Caco-2 (cell line): ENCODE data around the gene MPV17L2. TPM values are rescaled to one million over a fixed set of nuclear protein-coding genes. Genes with fewer than 3 reads are reported as not detected.

Experiments
- BruUV-seq: library from RNA; stranded (reverse); fragments of 400-500 nt; replicated peaks from 2 replicates; lab custom pipeline; 2021; lab: Mats Ljungman, UMichigan
- CTCF ChIA-PET: fragments of 300-600 bp; sonication (Branson Sonifier 250); formaldehyde crosslinking; loops from one replicate; lab custom pipeline; 2022; ENCODE audit warnings: antibody characterized with exemption; lab: Charles Lee
- POLR2A ChIA-PET: fragments of 300-600 bp; sonication (Branson Sonifier 250); formaldehyde crosslinking; loops from one replicate; lab custom pipeline; 2022; ENCODE audit warnings: antibody characterized with exemption; lab: Charles Lee
- DNase-seq, 2 experiments: peaks; one replicate each; pipeline versions ENCODE4 v3.0.0 to v3.0.0-alpha.2; 2020 to 2022
- H3K27me3 ChIP-seq: replicated peaks from 2 replicates; pipeline ENCODE4 v1.6.0; 2011; ENCODE audit warnings: low read length; ENCODE audit not compliant: control insufficient read depth, insufficient read depth
- H3K36me3 ChIP-seq: 2 replicates; pipeline ENCODE4 v1.5.1; 2011; ENCODE audit warnings: low read length; ENCODE audit not compliant: control insufficient read depth, insufficient read depth
- H3K4me1 ChIP-seq: fragments of 250-450 bp; sonication (Bioruptor Pico); 2 replicates; pipeline ENCODE4 v1.5.1; 2020; ENCODE audit warnings: mild to moderate bottlenecking
- H3K4me3 ChIP-seq: 2 replicates; pipeline ENCODE4 v1.5.1; 2011; ENCODE audit warnings: low read depth, mild to moderate bottlenecking, control low read depth, low read length
- H3K9me3 ChIP-seq: fragments of 250-450 bp; sonication (Bioruptor Pico); 2 replicates; pipeline ENCODE4 v1.5.1; 2020; ENCODE audit warnings: mild to moderate bottlenecking, moderate library complexity
- H3K27ac Mint-ChIP-seq: one replicate; pipeline ENCODE4 v1.8.0; 2022; ENCODE audit warnings: mixed read lengths; ENCODE audit not compliant: unreplicated experiment
- H3K27me3 Mint-ChIP-seq: one replicate; pipeline ENCODE4 v1.8.0; 2022; ENCODE audit warnings: mixed read lengths; ENCODE audit not compliant: insufficient read depth, unreplicated experiment
- H3K36me3 Mint-ChIP-seq: one replicate; pipeline ENCODE4 v1.8.0; 2022; ENCODE audit warnings: mild to moderate bottlenecking, mixed read lengths; ENCODE audit not compliant: insufficient read depth, unreplicated experiment
- H3K4me1 Mint-ChIP-seq: one replicate; pipeline ENCODE4 v1.8.0; 2022; ENCODE audit warnings: low read depth, mixed read lengths; ENCODE audit not compliant: unreplicated experiment
- H3K4me3 Mint-ChIP-seq: one replicate; pipeline ENCODE4 v1.8.0; 2022; ENCODE audit warnings: mild to moderate bottlenecking, moderate library complexity, mixed read lengths; ENCODE audit not compliant: unreplicated experiment
- H3K9me3 Mint-ChIP-seq: one replicate; pipeline ENCODE4 v1.8.0; 2022; ENCODE audit warnings: mixed read lengths; ENCODE audit not compliant: unreplicated experiment
- intact Hi-C: fragments of 100-400 bp; cut with micrococcal nuclease; formaldehyde crosslinking; loops from one replicate; pipeline ENCODE4 v1.10.0; 2022; ENCODE audit not compliant: unreplicated experiment
- total RNA-seq: library from RNA; stranded (reverse); gene quantifications from 2 replicates; pipeline ENCODE4 v1.2.3, GENCODE V29; 2022
- TF ChIP-seq, protein P1 (sequence below), 2 experiments: fragments of 200-600 bp in 1 of 2; IDR thresholded peaks; 1 replicate in 1 of 2; 2 replicates in 1 of 2; pipeline versions ENCODE4 v1.5.1 to v1.8.0; 2011 to 2022; ENCODE audit warnings: antibody characterized with exemption in 1 of 2, control low read depth in 1 of 2, inconsistent platforms in 1 of 2, low read depth in 1 of 2, low read length in 1 of 2, mild to moderate bottlenecking in 1 of 2, moderate library complexity in 1 of 2; ENCODE audit not compliant: insufficient read depth in 1 of 2, severe bottlenecking in 1 of 2, unreplicated experiment in 1 of 2

MPV17L2 gene
- total RNA-seq, 1 experiment from 2014 or later, result 16.6 TPM

DNA sequence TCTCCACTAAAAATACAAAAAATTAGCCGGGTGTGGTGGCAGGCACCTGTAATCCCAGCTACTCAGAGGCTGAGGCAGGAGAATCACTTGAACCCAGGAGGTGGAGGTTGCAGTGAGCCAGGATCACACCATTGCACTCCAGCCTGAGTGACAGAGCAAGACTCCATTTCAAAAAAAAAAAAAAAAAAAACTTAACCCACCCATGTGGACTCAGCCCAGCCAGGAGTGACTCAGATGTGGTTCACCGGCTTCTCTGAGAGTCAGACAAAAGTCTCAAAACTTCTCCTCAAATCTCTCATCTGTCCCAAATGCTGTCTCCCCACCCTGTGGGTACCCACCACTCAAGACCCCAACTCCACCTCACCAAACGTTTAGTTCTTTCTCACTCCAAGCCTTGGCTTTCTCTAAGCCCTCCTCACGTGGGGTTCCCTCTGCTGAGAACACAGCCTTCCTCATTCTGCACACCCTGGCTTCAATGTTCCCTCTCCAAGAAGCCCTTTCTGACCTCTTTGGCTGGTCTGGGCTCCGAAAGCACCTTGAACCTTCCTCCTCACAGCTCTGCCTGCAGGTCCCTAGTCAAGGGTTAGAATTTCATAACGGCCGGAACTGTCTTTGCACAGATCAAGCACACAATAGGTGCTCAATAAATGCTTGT is 21.9 kb downstream of the MPV17L2 start:
- Histone ChIP-seq H3K27me3 (no peaks in the 10 kb centered on the region; the same call in 1 of the 2 replicates), H3K4me3 (no peak overlapping the region), H3K9me3 (no peaks in the 10 kb centered on the region), H3K36me3 (no peaks in the 10 kb centered on the region), H3K4me1 (no peaks in the 10 kb centered on the region)
- intact Hi-C loops, result no loop called here
- no TSS peak for BruUV-seq
- no peaks in the 10 kb centered on the region for H3K27me3 Mint-ChIP-seq
- TF ChIP-seq, protein P1, sequence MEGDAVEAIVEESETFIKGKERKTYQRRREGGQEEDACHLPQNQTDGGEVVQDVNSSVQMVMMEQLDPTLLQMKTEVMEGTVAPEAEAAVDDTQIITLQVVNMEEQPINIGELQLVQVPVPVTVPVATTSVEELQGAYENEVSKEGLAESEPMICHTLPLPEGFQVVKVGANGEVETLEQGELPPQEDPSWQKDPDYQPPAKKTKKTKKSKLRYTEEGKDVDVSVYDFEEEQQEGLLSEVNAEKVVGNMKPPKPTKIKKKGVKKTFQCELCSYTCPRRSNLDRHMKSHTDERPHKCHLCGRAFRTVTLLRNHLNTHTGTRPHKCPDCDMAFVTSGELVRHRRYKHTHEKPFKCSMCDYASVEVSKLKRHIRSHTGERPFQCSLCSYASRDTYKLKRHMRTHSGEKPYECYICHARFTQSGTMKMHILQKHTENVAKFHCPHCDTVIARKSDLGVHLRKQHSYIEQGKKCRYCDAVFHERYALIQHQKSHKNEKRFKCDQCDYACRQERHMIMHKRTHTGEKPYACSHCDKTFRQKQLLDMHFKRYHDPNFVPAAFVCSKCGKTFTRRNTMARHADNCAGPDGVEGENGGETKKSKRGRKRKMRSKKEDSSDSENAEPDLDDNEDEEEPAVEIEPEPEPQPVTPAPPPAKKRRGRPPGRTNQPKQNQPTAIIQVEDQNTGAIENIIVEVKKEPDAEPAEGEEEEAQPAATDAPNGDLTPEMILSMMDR (IDR thresholded peaks at IDR 0.05; ENCODE audit: insufficient read depth in 1 of 2, low read depth in 1 of 2, low read length in 1 of 2, severe bottlenecking in 1 of 2, unreplicated experiment in 1 of 2), result no peak
- no peak overlapping the region for H3K4me3 Mint-ChIP-seq
- no peak overlapping the region for H3K27ac Mint-ChIP-seq
- ChIA-PET CTCF (no interaction called here), POLR2A (no interaction called here)
- H3K9me3 Mint-ChIP-seq, result no peaks in the 10 kb centered on the region
- no peak for DNase-seq
- no peaks in the 10 kb centered on the region for H3K4me1 Mint-ChIP-seq
- peaks cover 2% of the 10 kb centered on the region for H3K36me3 Mint-ChIP-seq

DNA sequence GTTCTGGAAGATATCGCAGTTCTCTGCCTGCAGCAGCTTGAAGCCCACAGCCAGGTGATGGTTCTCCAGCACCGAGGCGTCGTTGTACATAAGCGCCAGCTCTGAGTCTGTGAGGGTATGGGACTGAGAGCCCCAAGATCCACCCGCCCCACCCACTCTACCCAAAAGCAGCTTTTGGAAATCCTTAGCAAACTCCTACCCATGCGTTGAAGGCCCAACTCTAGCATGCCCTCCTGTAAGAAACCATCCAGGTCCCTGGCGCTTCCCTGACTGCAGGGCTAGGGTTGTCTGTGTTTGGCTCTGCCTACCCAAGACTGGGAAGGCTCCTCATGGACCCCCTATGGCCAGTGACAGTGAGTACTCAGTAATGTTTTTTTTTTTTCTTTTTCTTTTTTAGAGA is 23.8 kb downstream of the MPV17L2 start:
- Mint-ChIP-seq H3K36me3 (peaks cover 10% of the 10 kb centered on the region), H3K4me3 (no peak overlapping the region), H3K4me1 (peaks cover 4% of the 10 kb centered on the region), H3K27me3 (no peaks in the 10 kb centered on the region), H3K27ac (no peak overlapping the region), H3K9me3 (no peaks in the 10 kb centered on the region)
- no peaks in the 10 kb centered on the region for H3K27me3 ChIP-seq
- H3K4me3 ChIP-seq, result no peak overlapping the region
- intact Hi-C loops, result no loop called here
- no TSS peak for BruUV-seq
- POLR2A ChIA-PET, result no interaction called here
- TF ChIP-seq, protein P1 (IDR thresholded peaks at IDR 0.05; ENCODE audit: insufficient read depth in 1 of 2, low read depth in 1 of 2, low read length in 1 of 2, severe bottlenecking in 1 of 2, unreplicated experiment in 1 of 2), result no peak
- H3K4me1 ChIP-seq, result no peaks in the 10 kb centered on the region
- DNase-seq, result no peak
- H3K36me3 ChIP-seq, result no peaks in the 10 kb centered on the region
- CTCF ChIA-PET, result no interaction called here
- no peaks in the 10 kb centered on the region for H3K9me3 ChIP-seq

DNA sequence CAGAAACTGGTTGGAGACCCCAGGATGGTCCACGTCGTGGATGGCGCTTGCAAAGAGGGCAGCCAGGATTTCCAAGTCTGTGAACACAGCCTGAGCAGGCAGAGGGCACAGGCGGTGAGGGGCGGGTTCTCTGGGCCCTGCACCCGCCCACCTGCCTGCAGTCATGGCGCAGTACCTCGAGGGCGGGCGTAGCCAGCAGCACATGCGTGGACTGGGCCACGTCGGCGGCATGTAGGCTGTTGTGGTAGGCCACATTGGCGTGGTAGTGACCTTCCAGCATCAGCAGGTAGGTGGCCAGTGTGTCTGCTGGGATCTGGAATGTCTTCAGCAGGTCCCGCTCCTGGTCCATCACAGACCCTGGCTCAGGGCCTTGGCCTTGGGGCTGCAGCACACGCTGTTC is 25.1 kb downstream of the MPV17L2 start:
- ChIA-PET POLR2A (no interaction called here), CTCF (no interaction called here)
- Mint-ChIP-seq H3K27ac (no peak overlapping the region), H3K4me1 (peaks cover 4% of the 10 kb centered on the region), H3K36me3 (peaks cover 10% of the 10 kb centered on the region), H3K9me3 (no peaks in the 10 kb centered on the region), H3K27me3 (no peaks in the 10 kb centered on the region), H3K4me3 (no peak overlapping the region)
- DNase-seq, result no peak
- Histone ChIP-seq H3K9me3 (no peaks in the 10 kb centered on the region), H3K4me1 (no peaks in the 10 kb centered on the region), H3K36me3 (no peaks in the 10 kb centered on the region), H3K27me3 (no peaks in the 10 kb centered on the region), H3K4me3 (no peak overlapping the region)
- TF ChIP-seq, protein P1 (IDR thresholded peaks at IDR 0.05; ENCODE audit: insufficient read depth in 1 of 2, low read depth in 1 of 2, low read length in 1 of 2, severe bottlenecking in 1 of 2, unreplicated experiment in 1 of 2), result no peak
- BruUV-seq, result no TSS peak
- intact Hi-C loops, result no loop called here
